ENCODE data around the gene PLD5. TPM values are rescaled to one million over a fixed set of nuclear protein-coding genes. Genes with fewer than 3 reads are reported as not detected.

PLD5 gene
- total RNA-seq, 1 donor from 2014 or later, result 0.96 TPM

- TF ChIP-seq CTCF (IDR thresholded peaks at IDR 0.05; ENCODE audit: partially characterized antibody, unreplicated experiment), result no peak
- no peaks in the 10 kb centered on the region for H3K4me1 Mint-ChIP-seq (ENCODE audit: low read depth, unreplicated experiment)
- peaks cover 2% of the 10 kb centered on the region for H3K27me3 Mint-ChIP-seq (ENCODE audit: unreplicated experiment)
- no peaks in the 10 kb centered on the region for H3K36me3 Mint-ChIP-seq (ENCODE audit: unreplicated experiment)
- H3K9me3 Mint-ChIP-seq (ENCODE audit: unreplicated experiment), result no peaks in the 10 kb centered on the region
- no peak overlapping the region for H3K4me3 Mint-ChIP-seq (ENCODE audit: unreplicated experiment)
- H3K27ac Mint-ChIP-seq (ENCODE audit: unreplicated experiment), result no peak overlapping the region
- DNase-seq, result no peak
Measured at GRCh38 chr1:242449661-242450060, 74.8 kb downstream of the PLD5 start.

GRCh38 chr1:242448910-242449645, 75.4 kb downstream of the PLD5 start:
- TF ChIP-seq CTCF (IDR thresholded peaks at IDR 0.05; ENCODE audit: partially characterized antibody, unreplicated experiment), result no peak
- H3K4me3 Mint-ChIP-seq (ENCODE audit: unreplicated experiment), result no peak overlapping the region
- H3K27ac Mint-ChIP-seq (ENCODE audit: unreplicated experiment), result no peak overlapping the region
- H3K4me1 Mint-ChIP-seq (ENCODE audit: low read depth, unreplicated experiment), result no peaks in the 10 kb centered on the region
- H3K27me3 Mint-ChIP-seq (ENCODE audit: unreplicated experiment), result peaks cover 2% of the 10 kb centered on the region
- H3K36me3 Mint-ChIP-seq (ENCODE audit: unreplicated experiment), result no peaks in the 10 kb centered on the region
- no peaks in the 10 kb centered on the region for H3K9me3 Mint-ChIP-seq (ENCODE audit: unreplicated experiment)
- DNase-seq, result no peak

GRCh38 chr1:242447689-242448088, 76.8 kb downstream of the PLD5 start:
- Mint-ChIP-seq H3K4me1 (ENCODE audit: low read depth, unreplicated experiment) (no peaks in the 10 kb centered on the region), H3K27me3 (ENCODE audit: unreplicated experiment) (peaks cover 2% of the 10 kb centered on the region), H3K36me3 (ENCODE audit: unreplicated experiment) (no peaks in the 10 kb centered on the region), H3K9me3 (ENCODE audit: unreplicated experiment) (no peaks in the 10 kb centered on the region), H3K4me3 (ENCODE audit: unreplicated experiment) (no peak overlapping the region), H3K27ac (ENCODE audit: unreplicated experiment) (no peak overlapping the region)
- TF ChIP-seq CTCF (IDR thresholded peaks at IDR 0.05; ENCODE audit: partially characterized antibody, unreplicated experiment), result no peak
- no peak for DNase-seq

GRCh38 chr1:242440757-242441156, 83.7 kb downstream of the PLD5 start:
- no peak for DNase-seq
- Mint-ChIP-seq H3K27me3 (ENCODE audit: unreplicated experiment) (peaks cover 2% of the 10 kb centered on the region), H3K36me3 (ENCODE audit: unreplicated experiment) (no peaks in the 10 kb centered on the region), H3K4me3 (ENCODE audit: unreplicated experiment) (no peak overlapping the region), H3K4me1 (ENCODE audit: low read depth, unreplicated experiment) (no peaks in the 10 kb centered on the region), H3K9me3 (ENCODE audit: unreplicated experiment) (no peaks in the 10 kb centered on the region), H3K27ac (ENCODE audit: unreplicated experiment) (no peak overlapping the region)
- no peak for TF ChIP-seq CTCF (IDR thresholded peaks at IDR 0.05; ENCODE audit: partially characterized antibody, unreplicated experiment)

GRCh38 chr1:242435200-242435599, 89.3 kb downstream of the PLD5 start:
- no peaks in the 10 kb centered on the region for H3K4me1 Mint-ChIP-seq (ENCODE audit: low read depth, unreplicated experiment)
- no peak for DNase-seq
- H3K27ac Mint-ChIP-seq (ENCODE audit: unreplicated experiment), result no peak overlapping the region
- no peaks in the 10 kb centered on the region for H3K36me3 Mint-ChIP-seq (ENCODE audit: unreplicated experiment)
- no peaks in the 10 kb centered on the region for H3K27me3 Mint-ChIP-seq (ENCODE audit: unreplicated experiment)
- TF ChIP-seq CTCF (IDR thresholded peaks at IDR 0.05; ENCODE audit: partially characterized antibody, unreplicated experiment), result no peak
- no peak overlapping the region for H3K4me3 Mint-ChIP-seq (ENCODE audit: unreplicated experiment)
- H3K9me3 Mint-ChIP-seq (ENCODE audit: unreplicated experiment), result no peaks in the 10 kb centered on the region

All from glutamatergic neuron (in vitro differentiated cells).